Ramos (cell line): ENCODE results near the gene CCDC146.
"Not testable (repeated sequence)": the region's sequence is repeated elsewhere in the genome, so short reads cannot be mapped to it uniquely, and the experiment has no call there.

Source experiments
- in situ Hi-C: fragments of 300-500 bp; cut with MboI; formaldehyde crosslinking; loops from one replicate; pipeline ENCODE4 v1.14.3; 2022; ENCODE audit warnings: low sequenced_read_pairs; ENCODE audit not compliant: unreplicated experiment

The CCDC146 gene, protein sequence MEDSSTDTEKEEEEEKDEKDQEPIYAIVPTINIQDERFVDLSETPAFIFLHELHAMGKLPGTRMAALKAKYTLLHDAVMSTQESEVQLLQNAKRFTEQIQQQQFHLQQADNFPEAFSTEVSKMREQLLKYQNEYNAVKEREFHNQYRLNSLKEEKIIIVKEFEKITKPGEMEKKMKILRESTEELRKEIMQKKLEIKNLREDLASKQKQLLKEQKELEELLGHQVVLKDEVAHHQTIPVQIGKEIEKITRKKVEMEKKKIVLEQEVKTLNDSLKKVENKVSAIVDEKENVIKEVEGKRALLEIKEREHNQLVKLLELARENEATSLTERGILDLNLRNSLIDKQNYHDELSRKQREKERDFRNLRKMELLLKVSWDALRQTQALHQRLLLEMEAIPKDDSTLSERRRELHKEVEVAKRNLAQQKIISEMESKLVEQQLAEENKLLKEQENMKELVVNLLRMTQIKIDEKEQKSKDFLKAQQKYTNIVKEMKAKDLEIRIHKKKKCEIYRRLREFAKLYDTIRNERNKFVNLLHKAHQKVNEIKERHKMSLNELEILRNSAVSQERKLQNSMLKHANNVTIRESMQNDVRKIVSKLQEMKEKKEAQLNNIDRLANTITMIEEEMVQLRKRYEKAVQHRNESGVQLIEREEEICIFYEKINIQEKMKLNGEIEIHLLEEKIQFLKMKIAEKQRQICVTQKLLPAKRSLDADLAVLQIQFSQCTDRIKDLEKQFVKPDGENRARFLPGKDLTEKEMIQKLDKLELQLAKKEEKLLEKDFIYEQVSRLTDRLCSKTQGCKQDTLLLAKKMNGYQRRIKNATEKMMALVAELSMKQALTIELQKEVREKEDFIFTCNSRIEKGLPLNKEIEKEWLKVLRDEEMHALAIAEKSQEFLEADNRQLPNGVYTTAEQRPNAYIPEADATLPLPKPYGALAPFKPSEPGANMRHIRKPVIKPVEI

DNA sequence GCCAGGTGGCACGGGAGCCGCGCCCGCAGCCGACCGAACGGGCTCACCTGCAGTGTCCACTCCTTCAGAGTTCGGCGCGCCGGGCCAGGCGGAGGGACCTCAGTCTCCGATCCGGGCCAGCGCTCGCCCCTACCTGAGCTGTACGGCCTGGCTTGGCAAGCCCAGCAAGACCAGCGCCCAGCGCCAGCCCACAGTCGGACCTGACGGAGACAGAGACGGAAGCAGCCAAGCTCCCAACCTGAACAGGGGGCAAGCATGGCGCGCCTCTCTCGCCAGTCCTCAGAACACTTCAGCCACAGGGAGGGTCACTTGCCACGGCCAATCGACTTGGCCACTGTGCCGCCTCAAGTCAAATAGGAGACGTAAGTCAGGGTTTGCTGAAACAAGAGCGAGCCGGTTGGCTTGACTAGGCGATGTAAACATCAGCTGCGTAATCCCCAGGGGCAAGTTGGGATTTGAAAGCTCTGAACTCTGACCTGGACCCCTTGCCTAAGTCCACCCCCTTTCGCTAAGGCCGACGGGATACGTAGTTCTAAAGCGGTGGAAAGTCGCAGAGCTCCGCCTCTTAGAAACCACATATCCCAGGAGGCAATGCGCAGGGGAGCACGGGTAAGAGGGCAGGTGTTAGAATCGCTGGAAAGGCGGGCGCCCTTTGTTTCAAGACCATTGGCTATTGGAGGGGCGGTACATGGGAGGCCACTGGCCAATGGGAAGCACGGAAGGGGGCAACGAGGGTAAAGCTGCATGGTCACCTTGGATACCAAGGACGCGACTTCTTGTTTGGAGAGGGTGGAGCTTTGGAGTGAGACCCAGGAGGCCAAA, at the start of gene CCDC146:
TSS of gene CCDC146 (plus strand) at position 756 of the 822 bp plus-strand sequence. CDS start 45,054 bp downstream, outside the sequence.
- in situ Hi-C loops, result loop anchor here (25.0 kb wide), 1 partner anchor 610 kb away; the partner anchor contains the start of gene UPK3B

- in situ Hi-C loops, result not testable (repeated sequence)
Measured at GRCh38 chr7:77074786-77075396, 47.5 kb upstream of the CCDC146 start.

DNA sequence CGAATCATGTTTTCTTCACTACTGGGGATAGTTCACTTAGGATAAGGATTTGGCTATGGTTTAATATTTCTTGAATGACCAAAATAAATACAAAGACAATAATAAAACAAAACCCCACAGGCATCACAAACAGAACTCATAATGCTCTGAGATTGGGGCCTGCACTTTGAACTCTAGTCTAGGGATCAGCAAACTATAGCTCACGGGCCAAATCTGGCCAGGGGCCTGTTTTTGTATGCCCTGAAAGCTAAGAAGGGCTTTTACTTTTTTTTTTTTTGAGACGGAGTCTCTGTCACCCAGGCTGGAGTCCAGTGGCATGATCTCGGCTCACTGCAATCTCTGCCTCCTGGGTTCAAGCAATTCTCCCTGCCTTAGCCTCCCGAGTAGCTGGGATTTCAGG, 45.4 kb upstream of the CCDC146 start:
- in situ Hi-C loops, result not testable (repeated sequence)

DNA sequence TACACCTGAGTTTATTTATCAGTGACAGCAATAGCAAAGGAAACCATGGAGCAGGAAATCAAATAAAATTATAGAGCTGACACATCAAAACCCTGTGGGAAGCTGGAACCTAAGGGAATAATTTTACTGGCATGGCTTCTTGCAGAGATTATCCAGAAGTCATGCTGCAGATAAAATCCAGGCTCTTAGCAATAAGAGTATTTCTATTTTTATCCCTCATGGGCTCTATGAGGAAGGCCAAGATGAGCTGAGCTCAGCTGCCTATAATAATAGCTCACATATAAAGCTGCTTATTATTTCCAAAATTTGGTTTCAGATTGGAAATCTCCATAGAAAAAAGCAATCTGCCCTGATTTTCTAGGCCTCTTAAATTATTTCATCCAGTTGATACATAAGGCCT, 43.3 kb upstream of the CCDC146 start:
- in situ Hi-C loops, result not testable (repeated sequence)

DNA sequence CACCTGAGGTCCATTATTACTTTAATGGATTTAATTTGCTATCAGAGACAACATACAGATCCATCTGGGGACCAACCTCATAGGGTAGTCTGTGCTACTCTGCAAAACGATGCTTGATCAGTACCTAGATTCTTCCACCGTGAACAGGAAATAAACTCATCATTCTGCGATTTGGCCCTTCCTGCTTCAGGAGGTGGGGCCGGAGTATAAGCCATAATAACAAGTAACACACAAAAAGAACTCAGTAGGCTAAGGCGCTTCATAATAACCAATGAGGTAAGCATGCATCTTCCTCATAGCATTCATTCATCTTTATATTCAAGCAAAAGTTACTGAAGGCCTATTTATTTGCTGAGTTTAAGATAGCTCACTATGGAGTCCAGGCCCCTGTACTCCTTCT, 42.8 kb upstream of the CCDC146 start:
- in situ Hi-C loops, result not testable (repeated sequence)

DNA sequence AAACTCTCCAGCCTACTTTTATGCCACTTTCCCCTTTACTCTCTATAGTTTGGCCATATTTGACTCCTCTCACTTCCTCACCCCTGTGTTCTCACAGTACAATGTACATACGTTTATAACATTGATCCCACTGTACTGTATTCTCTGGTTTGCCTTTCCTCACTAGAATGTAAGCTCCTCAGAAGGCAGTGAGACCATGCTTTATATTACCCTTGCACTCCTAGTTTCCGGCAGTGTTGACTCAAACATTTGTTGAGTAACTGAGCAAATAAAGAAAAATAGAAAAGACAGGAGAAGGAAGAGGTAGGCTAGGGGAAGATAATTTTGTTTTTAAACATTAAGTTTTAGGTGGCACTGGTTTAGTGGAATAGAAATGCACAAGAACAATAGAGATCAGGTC, 42.2 kb upstream of the CCDC146 start:
- in situ Hi-C loops, result not testable (repeated sequence)

- in situ Hi-C loops, result not testable (repeated sequence)
Measured at GRCh38 chr7:77082192-77082591, 40.2 kb upstream of the CCDC146 start.

- in situ Hi-C loops, result not testable (repeated sequence)
Measured at GRCh38 chr7:77092301-77092700, 30.1 kb upstream of the CCDC146 start.

- in situ Hi-C loops, result loop anchor here (25.0 kb wide), 1 partner anchor 588 kb away; the partner anchor contains the start of gene UPK3B
Measured at GRCh38 chr7:77100501-77100900, 21.9 kb upstream of the CCDC146 start.

DNA sequence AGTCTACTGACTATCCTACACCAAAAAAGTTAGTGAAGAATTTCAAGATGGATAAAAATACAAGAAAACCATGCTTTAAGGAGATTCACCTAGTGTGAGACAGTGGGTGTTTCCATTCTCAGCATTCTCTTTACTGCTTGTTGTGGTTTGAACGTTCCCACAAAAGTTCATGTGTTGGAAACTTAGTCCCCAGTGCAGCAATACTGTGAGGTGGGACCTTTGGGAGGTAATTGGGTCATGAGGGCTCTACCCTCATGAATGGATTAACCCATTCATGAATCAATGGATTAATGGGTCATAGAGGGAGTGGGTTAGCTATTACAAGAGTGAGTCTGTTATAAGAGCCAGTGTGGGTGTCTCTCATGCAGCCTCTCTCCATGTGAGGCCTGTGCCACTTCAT, 21.2 kb upstream of the CCDC146 start:
- in situ Hi-C loops, result loop anchor here (25.0 kb wide), 1 partner anchor 589 kb away; the partner anchor contains the start of gene UPK3B

GRCh38 chr7:77102671-77103070, 19.7 kb upstream of the CCDC146 start:
- in situ Hi-C loops, result loop anchor here (25.0 kb wide), 1 partner anchor 590 kb away; the partner anchor contains the start of gene UPK3B

DNA sequence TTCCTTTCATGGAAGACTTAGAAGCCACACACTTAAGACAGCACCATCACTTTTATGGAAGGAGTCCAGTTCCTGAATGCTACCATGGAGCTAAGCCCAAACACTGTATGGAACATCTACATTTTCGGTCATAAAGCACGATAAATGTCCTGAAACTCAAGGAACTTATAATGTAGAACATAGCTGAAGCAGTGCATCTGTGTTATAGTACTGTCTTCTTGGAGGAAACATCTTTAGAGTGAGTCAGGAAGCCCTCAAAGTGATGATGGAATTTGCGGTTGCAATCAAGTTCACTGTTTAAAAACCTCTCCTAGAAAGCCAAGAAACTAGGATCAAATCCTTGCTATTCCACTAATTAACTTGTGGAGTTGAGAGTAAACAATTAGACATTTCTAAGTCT, 16.5 kb upstream of the CCDC146 start:
- in situ Hi-C loops, result loop anchor here (25.0 kb wide), 1 partner anchor 594 kb away; the partner anchor contains the start of gene UPK3B

- in situ Hi-C loops, result loop anchor here (25.0 kb wide), 1 partner anchor 595 kb away; the partner anchor contains the start of gene UPK3B
Measured at GRCh38 chr7:77107659-77108058, 14.8 kb upstream of the CCDC146 start.

DNA sequence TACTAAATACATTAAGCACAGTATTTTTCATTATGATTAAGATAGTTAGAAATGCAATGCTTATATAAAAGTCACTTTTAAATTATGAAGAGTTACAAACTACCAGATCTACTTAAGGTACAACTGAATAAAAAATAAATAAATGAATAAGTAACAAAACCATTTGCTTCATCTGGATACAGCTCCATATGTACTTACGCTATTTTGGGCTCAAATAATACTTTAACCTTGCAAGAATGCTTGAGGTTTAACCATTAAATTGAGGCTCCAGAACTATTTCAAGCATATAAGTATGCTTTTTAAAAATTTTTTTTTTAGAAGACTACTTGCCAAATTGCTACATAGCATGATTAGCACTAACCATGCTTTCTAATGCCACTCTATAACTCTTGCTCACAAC, 14.1 kb upstream of the CCDC146 start:
- in situ Hi-C loops, result loop anchor here (25.0 kb wide), 1 partner anchor 596 kb away; the partner anchor contains the start of gene UPK3B

DNA sequence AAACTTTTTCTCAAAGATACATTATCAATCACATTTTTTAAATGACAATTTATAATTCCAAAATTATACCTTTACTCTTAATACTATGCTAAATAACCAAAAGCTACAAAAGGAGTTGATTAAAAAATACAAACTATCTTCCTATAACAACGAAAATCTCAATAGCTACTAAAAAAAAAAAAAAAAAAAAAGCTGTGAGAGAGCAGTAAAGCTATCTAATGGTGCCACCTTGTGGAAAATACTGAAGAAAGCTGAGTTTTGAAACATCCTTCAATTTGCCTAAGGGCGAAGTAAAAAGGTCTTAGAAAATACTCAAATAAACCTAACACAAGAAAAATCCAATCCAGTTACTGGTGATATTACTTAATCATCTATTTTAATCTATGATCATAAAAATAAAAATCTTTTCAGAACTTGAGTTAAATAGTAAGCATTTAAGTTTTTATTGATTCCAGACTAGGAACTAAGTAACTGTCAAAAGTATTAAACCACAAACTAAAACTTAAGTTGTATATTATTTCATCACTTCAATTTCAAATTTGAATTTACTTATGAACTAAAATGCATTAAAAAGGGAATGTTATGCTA, 9.6 kb upstream of the CCDC146 start:
- in situ Hi-C loops, result loop anchor here (25.0 kb wide), 1 partner anchor 601 kb away; the partner anchor contains the start of gene UPK3B

DNA sequence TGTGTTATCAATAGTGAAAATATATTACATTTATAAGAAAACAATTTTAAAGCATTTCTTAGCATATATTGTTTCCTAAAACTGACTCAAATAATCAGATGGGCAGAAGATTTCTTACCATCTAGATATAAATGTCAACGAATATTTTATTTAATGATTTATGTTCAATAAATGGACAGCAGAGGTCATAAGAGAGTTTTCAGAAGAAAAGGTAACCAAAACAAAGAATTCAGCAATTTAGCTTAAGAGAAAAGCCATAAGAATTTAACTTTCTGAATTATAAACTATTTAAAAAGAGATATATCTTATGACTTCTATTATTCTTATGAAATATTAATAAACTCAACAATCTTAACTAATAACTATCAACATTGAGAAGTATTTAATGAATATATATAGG, 3.1 kb downstream of the CCDC146 start:
- in situ Hi-C loops, result not testable (repeated sequence)

DNA sequence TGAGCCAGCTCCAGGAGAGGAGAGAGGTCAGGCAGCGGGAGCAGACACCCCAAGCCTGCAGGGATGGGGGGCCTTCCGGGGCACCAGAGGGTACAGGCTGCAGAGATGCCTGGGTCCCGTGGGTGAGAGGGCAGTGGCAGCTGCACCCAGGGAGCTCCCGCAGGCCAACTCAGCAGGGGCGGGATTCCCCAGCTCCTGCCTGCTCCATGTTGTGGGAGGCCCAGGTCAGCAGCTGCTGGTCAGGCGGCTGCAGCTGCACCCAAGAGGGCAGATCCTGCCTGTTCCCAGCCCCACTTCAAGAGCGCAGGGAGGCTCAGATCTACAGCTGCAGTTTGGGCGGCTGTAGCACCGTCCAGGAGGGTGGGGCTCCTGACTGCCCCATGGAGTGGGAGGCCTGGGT, 4.6 kb downstream of the CCDC146 start:
- in situ Hi-C loops, result not testable (repeated sequence)

GRCh38 chr7:77128582-77129410, 6.4 kb downstream of the CCDC146 start:
- in situ Hi-C loops, result not testable (repeated sequence)
